HG02763 (cell line): ENCODE measurements around the gene ZNF506.
"Not testable (repeated sequence)": the region's sequence is repeated elsewhere in the genome, so short reads cannot be mapped to it uniquely, and the experiment has no call there.

Experiments used
- ATAC-seq: cut with Tn5 transposase; IDR thresholded peaks from one replicate; pipeline ENCODE4 v1.9.1; 2021; ENCODE audit warnings: mild to moderate bottlenecking, moderate library complexity; ENCODE audit not compliant: unreplicated experiment

ZNF506 gene

GRCh38 chr19:19745496-19746285, 75.9 kb downstream of the ZNF506 start:
- no peak for ATAC-seq

GRCh38 chr19:19744641-19745040, 76.9 kb downstream of the ZNF506 start:
- no peak for ATAC-seq

- not testable (repeated sequence) for ATAC-seq
These were observed 77.6 kb downstream of the ZNF506 start for GRCh38 chr19:19743921-19744320.

- no peak for ATAC-seq
These were observed 78.4 kb downstream of the ZNF506 start for GRCh38 chr19:19743176-19743575.

- no peak for ATAC-seq
These were observed 78.8 kb downstream of the ZNF506 start for GRCh38 chr19:19742773-19743172.
